ENCODE results near the gene FARS2.
A peak's percentile ranks its signal among the peaks of the same experiment; 100 is the strongest.

The FARS2 gene

DNA sequence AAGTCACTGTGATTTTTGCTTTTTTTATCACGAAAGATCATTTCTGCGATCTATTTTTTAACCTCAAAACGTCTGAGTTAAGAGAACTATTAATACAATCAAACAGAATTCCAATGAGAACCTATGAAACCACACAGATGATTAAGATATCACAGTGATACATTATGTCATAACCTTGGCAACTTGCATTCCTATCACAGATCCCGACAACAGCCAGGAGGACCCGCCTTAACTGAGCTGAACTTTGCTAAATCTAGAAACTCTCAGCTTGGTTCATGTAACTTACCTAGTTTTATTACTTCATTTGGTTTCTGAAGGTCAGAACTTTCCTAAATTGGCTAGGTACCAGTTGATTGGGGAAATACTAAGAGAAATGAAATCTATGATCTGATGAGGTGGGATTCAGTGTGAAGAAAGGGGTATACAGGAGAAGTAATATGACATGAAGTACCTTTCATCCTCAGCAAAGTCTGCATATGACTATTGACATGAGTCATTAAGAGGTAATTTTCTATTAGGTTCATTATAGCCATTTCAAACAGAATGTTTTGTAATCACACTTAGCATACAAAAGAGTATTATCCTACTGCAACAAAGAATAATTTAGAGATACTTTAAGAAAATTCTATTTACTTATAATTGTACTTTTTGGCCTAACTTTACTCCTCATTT, 11.7 kb upstream of the FARS2 start:
- DNase-seq = peak; percentile 19

GRCh38 chr6:5250451-5250850, 10.9 kb upstream of the FARS2 start:
- no peak for DNase-seq

DNA sequence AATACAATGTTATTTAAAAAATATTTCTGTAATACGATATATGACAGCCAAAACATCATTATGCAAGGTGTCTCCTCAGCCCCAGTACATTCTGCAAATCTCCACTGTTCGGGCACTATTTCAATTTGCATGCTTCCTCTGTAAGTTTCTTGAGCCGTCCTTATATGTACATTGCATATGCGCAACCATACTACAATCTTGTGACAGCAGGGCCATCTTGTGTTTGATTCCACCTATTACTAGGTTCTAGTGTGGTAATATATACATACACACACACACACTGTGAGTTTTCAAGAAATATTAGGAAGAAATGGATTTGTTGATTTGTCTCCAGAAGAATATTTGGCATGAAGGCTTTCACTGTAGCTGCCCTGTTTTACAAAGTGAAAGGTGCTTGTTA, 10.4 kb upstream of the FARS2 start:
- no peak for DNase-seq

DNA sequence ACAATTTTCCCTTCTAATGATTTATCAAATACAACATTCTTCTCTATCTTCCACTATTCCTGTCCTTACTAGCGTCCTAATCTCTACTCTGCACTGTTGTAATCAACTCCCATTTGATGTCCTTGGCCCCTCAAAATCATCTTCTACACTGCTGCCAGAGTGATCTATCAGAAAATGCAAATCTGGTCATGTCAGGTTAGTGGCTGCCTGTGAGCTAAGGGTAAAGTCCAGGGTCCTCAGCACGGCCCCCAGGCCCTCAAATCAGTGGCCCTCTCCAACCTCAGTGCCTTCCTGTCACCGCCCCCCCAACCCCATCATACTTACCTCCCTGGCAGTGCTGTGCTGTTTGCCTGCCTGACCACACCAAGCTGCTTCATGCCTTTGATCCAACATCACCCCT, 4.4 kb upstream of the FARS2 start:
- no peak for DNase-seq

- no peak for DNase-seq
Measured at GRCh38 chr6:5257400-5257799, 3.9 kb upstream of the FARS2 start.

GRCh38 chr6:5259428-5259827, 1.9 kb upstream of the FARS2 start:
- no peak for DNase-seq

DNA sequence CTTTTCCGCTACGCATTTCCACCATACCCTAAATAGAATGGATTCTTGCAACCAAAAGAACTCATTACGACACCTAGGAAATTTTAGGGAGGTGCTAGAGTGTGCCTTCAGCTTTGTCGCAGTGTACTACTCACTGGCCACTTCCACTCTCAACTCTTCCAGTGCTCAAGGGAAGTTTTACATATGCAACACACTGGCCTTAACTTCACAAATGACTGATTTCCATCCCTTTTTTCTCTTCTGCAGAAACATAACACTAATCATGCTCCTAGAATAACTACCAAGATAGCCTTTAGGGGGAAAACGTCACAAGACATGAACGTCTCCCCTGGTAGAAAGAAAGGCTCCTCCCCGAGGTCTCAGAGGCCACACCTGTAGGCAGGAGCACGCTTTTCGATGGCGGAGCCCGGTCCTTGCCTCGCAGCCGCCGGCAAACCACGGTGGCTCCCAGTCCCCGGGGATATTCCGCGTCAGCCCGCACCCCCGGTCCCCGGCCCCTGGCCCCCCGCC, 1.1 kb upstream of the FARS2 start:
- peak; percentile 56 for DNase-seq

DNA sequence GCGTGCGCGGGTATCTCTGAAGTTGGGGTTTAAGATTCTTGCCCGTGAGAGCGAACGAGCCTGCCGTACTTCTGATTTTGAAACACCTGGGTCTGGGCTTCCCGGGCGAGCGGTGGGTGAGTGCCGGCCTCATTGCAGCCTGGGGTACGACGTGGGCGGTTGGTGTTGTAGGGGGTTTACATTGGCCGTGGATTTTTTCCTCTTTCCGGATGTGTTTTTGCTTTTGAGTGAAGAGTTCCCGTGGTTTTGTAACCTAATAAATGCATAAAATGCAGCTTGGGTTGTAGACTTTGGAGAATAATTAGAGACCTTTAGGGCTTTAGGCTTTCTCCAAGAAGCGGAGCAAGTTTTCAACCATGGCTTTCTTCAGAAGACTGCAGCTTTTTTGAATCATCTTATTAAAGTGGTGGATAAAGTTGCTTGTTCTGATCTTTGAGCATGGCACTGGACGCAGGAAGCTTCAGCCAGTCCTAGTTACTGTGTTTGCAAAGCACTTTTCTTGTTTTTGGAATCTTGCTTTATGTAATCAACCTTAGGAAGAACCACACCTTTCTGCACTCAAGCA, 314 bp downstream of the FARS2 start:
- DNase-seq = no peak

GRCh38 chr6:5266423-5266822, 5.1 kb downstream of the FARS2 start:
- no peak for DNase-seq

GRCh38 chr6:5270093-5270680, 8.9 kb downstream of the FARS2 start:
- no peak for DNase-seq

DNA sequence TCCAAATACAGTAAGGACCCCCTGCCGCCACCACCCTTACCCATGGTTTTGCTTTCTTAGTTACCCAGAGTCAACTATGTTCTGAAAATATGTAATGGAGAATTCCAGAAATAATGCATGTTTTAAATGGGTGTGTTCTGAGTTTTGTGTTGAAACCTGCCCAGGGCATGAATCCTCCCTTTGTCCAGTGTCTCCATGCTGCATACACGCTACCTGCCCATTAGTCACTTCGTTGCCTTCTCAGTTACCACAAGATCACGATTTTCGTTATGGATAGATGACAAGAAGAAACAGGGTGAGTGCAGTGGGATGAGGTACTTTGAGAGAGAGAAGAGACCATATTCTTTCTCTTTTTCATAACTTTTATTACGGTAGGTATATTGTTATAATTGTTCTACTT, 10.6 kb downstream of the FARS2 start:
- no peak for DNase-seq

DNA sequence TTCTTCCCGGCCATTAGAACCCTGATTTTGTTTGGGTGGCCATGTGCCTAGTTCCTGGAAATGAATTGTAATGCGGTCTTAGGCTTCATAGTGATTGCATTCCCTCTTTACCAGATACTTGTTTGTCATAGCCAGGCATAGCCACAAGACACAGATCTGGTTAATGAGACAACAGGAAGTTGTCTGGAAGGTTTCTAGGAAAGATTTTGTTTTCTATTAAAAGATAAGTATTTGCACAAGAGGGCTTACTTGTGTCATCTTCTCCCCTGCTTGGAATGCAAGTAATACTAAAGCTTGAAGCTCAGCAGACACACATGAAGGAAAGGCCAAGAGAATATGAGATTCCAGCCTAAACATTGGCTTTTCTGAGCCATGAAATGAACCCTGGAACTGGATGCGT, 12.9 kb downstream of the FARS2 start:
- no peak for DNase-seq

- DNase-seq = peak; percentile 3
Measured at GRCh38 chr6:5275497-5275896, 14.2 kb downstream of the FARS2 start.

DNA sequence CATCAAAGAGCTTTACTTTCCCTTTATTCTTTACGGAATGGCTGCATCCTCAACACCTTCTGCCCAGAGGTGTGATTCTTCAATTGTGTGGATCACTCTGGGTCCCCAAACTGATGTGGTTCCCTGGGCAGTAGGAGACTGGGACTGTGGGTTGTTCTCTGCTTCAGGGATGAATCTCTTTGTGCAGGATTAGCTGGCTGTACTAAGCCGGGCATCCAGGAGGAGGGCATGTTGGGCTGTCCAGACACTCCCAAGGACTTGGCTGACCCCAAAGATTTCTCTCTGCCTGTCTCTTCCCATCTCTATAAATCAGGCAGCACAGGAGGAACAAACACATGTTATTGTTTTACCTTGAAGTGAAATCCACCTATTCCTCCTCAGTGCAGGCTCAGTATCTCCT, 15.3 kb downstream of the FARS2 start:
- no peak for DNase-seq

GRCh38 chr6:5277589-5277988, 16.3 kb downstream of the FARS2 start:
- DNase-seq = no peak

- DNase-seq = no peak
Measured at GRCh38 chr6:5278047-5278446, 16.7 kb downstream of the FARS2 start.

- no peak for DNase-seq
Measured at GRCh38 chr6:5278565-5279120, 17.3 kb downstream of the FARS2 start.

DNA sequence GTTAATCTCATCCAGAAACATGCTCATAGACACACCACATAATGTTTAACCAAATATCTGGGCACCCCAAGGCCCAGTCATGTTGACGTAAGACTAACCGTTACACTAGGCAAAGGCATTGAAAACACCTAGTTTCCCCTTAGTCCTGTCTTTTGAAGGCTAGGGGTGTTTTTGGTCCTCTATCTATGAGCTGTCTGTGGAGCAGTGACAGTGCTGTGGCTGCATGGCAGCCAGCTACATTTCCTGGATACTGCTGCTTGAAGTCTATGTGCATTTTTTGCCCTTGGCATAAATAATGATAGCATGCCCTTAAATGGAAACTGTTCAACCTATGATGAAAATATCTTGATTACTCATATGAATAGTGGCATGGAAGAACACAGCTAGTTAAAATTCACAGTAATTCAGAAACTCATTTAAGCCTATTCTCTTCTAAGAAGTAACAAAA, 18.6 kb downstream of the FARS2 start:
- peak; percentile 5 for DNase-seq

DNA sequence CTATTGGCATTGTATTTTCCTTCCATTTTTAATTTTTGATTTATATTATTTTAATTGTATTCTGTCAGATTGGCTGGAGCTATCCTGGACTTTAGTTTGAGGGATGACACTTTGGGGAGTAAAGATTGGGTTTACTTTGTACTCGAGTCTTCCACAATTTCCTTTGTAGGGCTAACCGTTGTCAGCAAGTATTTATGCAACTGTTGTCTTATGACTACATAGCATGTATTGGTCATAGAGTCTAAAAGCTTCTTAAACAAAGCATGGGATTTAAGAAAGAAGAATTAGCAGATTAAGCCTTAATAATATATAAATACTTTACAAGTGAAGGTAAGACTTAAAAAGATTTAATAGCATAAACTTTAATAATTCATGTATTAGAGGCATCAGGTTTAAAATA, 19.6 kb downstream of the FARS2 start:
- DNase-seq = no peak

DNA sequence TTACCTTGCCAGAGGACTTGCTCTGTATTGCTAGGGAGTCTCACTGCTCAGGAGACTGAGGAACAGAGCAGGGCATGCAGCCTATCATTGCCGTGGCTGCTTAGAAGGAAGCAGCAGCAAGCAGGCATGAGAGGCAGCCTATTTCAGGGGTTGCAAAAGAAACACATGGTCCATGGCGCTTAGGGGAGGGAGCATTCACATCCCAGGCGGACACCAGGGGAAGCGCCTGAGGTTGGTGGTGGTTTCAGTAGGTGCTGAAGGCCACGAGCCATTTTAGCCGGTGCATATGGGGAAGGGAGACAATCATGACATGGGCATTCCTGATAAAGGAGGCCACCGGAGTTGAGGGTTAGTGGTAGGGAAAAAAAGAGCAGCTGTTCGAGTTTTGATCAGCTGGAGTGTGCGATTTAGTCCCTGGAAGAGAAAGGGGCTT, 20.9 kb downstream of the FARS2 start:
- DNase-seq = no peak

- no peak for DNase-seq
Measured at GRCh38 chr6:5285081-5285480, 23.8 kb downstream of the FARS2 start.

- no peak for DNase-seq
Measured at GRCh38 chr6:5285526-5285925, 24.2 kb downstream of the FARS2 start.

GRCh38 chr6:5286780-5287179, 25.5 kb downstream of the FARS2 start:
- DNase-seq = no peak

All from fibroblast of skin of right biceps (primary cell).